ENCODE measurements around the gene HSD3B2. TPM values are rescaled to one million over a fixed set of nuclear protein-coding genes. Genes with fewer than 3 reads are reported as not detected.

HSD3B2 gene
- total RNA-seq, 4 donors from 2014 or later = 3.0 to 125 (median 46.4) TPM

DNA sequence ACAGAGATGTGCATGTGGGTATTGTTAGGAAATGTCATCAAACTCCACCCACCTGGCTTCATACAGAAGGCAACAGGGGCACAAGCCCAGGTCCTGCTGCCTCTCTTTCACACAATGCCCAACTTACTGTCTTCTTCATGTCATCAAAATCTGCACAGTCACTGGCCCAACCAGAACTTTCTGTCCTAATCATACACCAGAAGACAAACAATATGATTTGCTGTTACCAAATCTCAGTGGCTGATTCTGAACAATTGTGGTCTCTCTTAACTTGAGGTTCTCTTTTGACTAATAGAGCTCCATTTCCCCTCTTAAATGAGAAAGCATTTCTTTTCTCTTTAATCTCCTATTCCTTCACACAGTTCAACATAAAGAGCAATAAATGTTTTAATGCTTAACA lies 7.7 kb downstream of the HSD3B2 start:
- Histone ChIP-seq H3K9me3 (no peaks in the 10 kb centered on the region), H3K4me3 (no peak overlapping the region), H3K36me3 (no peaks in the 10 kb centered on the region), H3K4me1 (no peaks in the 10 kb centered on the region), H3K27ac (no peak overlapping the region), H3K27me3 (no peaks in the 10 kb centered on the region)
- in situ Hi-C loops (cut with MboI; ENCODE audit: low pct_ligation_motif_present in 1 of 4, low pct_unique_long_range_greater_than_20kb in 1 of 4, low sequenced_read_pairs in 3 of 4) = no loop called here
- DNase-seq = no peak
- intact Hi-C loops (cut with DNase I; ENCODE audit: low total_unique reads) = no loop called here
- TF ChIP-seq EP300 (IDR thresholded peaks at IDR 0.05; ENCODE audit: low read depth) (no peak), POLR2A (IDR thresholded peaks at IDR 0.05) (no peak), POLR2AphosphoS5 (IDR thresholded peaks at IDR 0.05) (no peak)
- TF ChIP-seq, protein P1, sequence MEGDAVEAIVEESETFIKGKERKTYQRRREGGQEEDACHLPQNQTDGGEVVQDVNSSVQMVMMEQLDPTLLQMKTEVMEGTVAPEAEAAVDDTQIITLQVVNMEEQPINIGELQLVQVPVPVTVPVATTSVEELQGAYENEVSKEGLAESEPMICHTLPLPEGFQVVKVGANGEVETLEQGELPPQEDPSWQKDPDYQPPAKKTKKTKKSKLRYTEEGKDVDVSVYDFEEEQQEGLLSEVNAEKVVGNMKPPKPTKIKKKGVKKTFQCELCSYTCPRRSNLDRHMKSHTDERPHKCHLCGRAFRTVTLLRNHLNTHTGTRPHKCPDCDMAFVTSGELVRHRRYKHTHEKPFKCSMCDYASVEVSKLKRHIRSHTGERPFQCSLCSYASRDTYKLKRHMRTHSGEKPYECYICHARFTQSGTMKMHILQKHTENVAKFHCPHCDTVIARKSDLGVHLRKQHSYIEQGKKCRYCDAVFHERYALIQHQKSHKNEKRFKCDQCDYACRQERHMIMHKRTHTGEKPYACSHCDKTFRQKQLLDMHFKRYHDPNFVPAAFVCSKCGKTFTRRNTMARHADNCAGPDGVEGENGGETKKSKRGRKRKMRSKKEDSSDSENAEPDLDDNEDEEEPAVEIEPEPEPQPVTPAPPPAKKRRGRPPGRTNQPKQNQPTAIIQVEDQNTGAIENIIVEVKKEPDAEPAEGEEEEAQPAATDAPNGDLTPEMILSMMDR (IDR thresholded peaks at IDR 0.05) = no peak

DNA sequence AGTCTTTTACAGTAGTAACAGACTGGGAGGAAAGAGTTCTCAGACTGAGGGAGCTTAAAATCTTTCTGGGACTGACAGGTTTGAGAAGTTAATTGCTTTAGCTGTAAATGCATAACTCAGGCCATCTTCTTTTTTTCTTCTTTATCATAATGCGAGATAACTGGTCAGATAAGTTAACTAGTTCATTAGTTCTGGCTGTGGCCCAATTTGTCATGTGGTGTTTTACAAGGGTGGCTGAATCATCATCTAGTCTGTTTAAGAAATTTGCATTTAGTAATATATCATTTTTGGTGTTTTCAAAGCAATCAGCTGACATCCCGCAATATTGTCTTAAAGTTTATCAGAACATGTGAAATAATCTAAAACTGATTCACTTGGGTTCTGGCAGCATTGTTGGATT lies 14.0 kb downstream of the HSD3B2 start:
- intact Hi-C loops (cut with DNase I; ENCODE audit: low total_unique reads) (no loop called here), in situ Hi-C loops (cut with MboI; ENCODE audit: low pct_ligation_motif_present in 1 of 4, low pct_unique_long_range_greater_than_20kb in 1 of 4, low sequenced_read_pairs in 3 of 4) (no loop called here)
- Histone ChIP-seq H3K27me3 (no peaks in the 10 kb centered on the region), H3K9me3 (no peaks in the 10 kb centered on the region), H3K4me3 (no peak overlapping the region), H3K36me3 (no peaks in the 10 kb centered on the region), H3K4me1 (no peaks in the 10 kb centered on the region), H3K27ac (no peak overlapping the region)
- 86 to 92% methylated on average over 2 of the region's 2 CpGs for WGBS, 2 donors (ENCODE audit: low coverage in 1 of 2)
- no peak for DNase-seq
- no peak for TF ChIP-seq POLR2AphosphoS5 (IDR thresholded peaks at IDR 0.05)
- no peak for TF ChIP-seq EP300 (IDR thresholded peaks at IDR 0.05; ENCODE audit: low read depth)
- TF ChIP-seq, protein P1 (IDR thresholded peaks at IDR 0.05) = no peak
- no peak for TF ChIP-seq POLR2A (IDR thresholded peaks at IDR 0.05)

DNA sequence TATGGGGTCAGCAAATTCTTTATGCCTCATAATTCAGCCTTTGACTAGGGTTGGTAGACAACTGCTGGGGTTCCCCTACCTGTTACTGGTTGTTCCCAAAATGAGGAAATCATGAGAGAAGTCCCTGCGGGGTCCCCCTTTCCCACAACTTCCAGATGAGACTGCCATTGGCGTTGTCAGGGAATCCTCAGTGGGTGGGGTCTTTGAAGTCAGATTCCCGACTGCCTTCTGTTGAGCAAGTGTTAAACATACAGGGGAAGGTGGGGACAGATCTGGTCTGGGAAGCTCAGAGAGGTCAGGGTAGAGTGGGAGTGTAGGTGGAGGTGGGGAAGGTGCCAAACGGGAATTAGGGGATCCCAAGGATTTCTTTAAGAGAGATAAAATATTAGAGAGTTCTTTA lies 14.7 kb downstream of the HSD3B2 start:
- H3K4me3 ChIP-seq = no peak overlapping the region
- DNase-seq = no peak

DNA sequence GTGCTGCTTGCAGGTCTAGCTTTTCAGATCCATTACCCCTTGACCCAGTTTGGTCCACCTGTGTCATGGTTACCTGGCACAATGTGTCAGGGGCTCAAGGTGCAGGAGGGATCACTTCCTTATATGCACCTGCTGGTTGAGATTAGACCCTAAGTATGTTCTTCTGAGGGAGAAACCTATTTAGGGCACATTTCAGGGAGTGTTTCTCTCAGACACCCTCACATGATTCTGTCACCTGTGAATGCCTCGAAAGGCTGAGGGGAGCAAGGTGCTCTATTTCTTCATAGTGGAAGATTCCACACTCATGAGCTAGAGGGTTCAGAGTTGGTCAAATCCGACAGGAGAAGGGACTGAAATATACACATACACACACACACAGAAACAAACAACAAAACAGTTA lies 15.5 kb downstream of the HSD3B2 start:
- Histone ChIP-seq H3K4me1 (no peaks in the 10 kb centered on the region), H3K27me3 (no peaks in the 10 kb centered on the region), H3K27ac (no peak overlapping the region), H3K4me3 (no peak overlapping the region), H3K9me3 (no peaks in the 10 kb centered on the region), H3K36me3 (no peaks in the 10 kb centered on the region)
- 72% methylated on average over 2 of the region's 2 CpGs; no CpG with 5 or more reads in 1 of the 2 donors for WGBS, 2 donors (ENCODE audit: low coverage in 1 of 2)
- intact Hi-C loops (cut with DNase I; ENCODE audit: low total_unique reads) (no loop called here), in situ Hi-C loops (cut with MboI; ENCODE audit: low pct_ligation_motif_present in 1 of 4, low pct_unique_long_range_greater_than_20kb in 1 of 4, low sequenced_read_pairs in 3 of 4) (no loop called here)
- no peak for TF ChIP-seq POLR2A (IDR thresholded peaks at IDR 0.05)
- TF ChIP-seq, protein P1 (IDR thresholded peaks at IDR 0.05) = no peak
- DNase-seq = no peak

More for the DNA sequence above, 14.7 kb downstream of the HSD3B2 start:
- Histone ChIP-seq H3K36me3 (no peaks in the 10 kb centered on the region), H3K27me3 (no peaks in the 10 kb centered on the region), H3K9me3 (no peaks in the 10 kb centered on the region), H3K27ac (no peak overlapping the region), H3K4me1 (no peaks in the 10 kb centered on the region)
- TF ChIP-seq EP300 (IDR thresholded peaks at IDR 0.05; ENCODE audit: low read depth) (no peak), POLR2A (IDR thresholded peaks at IDR 0.05) (no peak), POLR2AphosphoS5 (IDR thresholded peaks at IDR 0.05) (no peak)
- TF ChIP-seq, protein P1 (IDR thresholded peaks at IDR 0.05) = no peak
- in situ Hi-C loops (cut with MboI; ENCODE audit: low pct_ligation_motif_present in 1 of 4, low pct_unique_long_range_greater_than_20kb in 1 of 4, low sequenced_read_pairs in 3 of 4) (no loop called here), intact Hi-C loops (cut with DNase I; ENCODE audit: low total_unique reads) (no loop called here)
- 69% methylated on average over 4 of the region's 4 CpGs; no CpG with 5 or more reads in 1 of the 2 donors for WGBS, 2 donors (ENCODE audit: low coverage in 1 of 2)

All from transverse colon (tissue), 4 donors.